Endothelial cell of umbilical vein (primary cell): ENCODE measurements around the gene RING1. TPM values are rescaled to one million over a fixed set of nuclear protein-coding genes. Genes with fewer than 3 reads are reported as not detected.

Experiments
- BruUV-seq: library from RNA; stranded (reverse); fragments of 400-500 nt; replicated peaks from 2 replicates; lab custom pipeline; 2021; lab: Mats Ljungman, UMichigan
- CTCF ChIA-PET: fragments of 300-600, 350-600 bp; sonication (Branson Sonifier 250); formaldehyde crosslinking; loops from one replicate; lab custom pipeline; 2021; ENCODE audit warnings: antibody characterized with exemption, inconsistent platforms; lab: Charles Lee
- POLR2A ChIA-PET: fragments of 300-600, 350-600 bp; sonication (Branson Sonifier 250); formaldehyde crosslinking; loops from one replicate; lab custom pipeline; 2021; ENCODE audit warnings: antibody characterized with exemption, inconsistent platforms; lab: Charles Lee
- DNase-seq: peaks from one replicate; pipeline ENCODE4 v3.0.0-alpha.2; 2011; ENCODE audit warnings: low read depth, low spot score
- FAIRE-seq: peaks from 2 replicates; lab custom pipeline; 2011; peaks lifted over from hg19 to GRCh38; lab: Jason Lieb, UNC
- H2AFZ ChIP-seq: 2 replicates; pipeline ENCODE4 v1.6.0; 2012; ENCODE audit warnings: low read depth, low read length, control low read depth, inconsistent platforms
- H3K27ac ChIP-seq: 2 replicates; pipeline ENCODE4 v1.5.1; 2011; ENCODE audit warnings: low read depth, mild to moderate bottlenecking, control low read depth, low read length, moderate library complexity; ENCODE audit not compliant: insufficient read depth
- H3K27me3 ChIP-seq, 2 experiments: 2 replicates each; pipeline versions ENCODE4 v1.6.0 to v1.6.1; 2011; ENCODE audit warnings: low read length in 2 of 2, mixed read lengths in 1 of 2; ENCODE audit not compliant: control insufficient read depth in 2 of 2, insufficient read depth in 2 of 2
- H3K36me3 ChIP-seq, 2 experiments: 2 replicates in 1 of 2; 3 replicates in 1 of 2; pipeline ENCODE4 v1.5.1; 2011; ENCODE audit warnings: low read length in 2 of 2, mild to moderate bottlenecking in 1 of 2, moderate library complexity in 1 of 2; ENCODE audit not compliant: control insufficient read depth in 2 of 2, insufficient read depth in 2 of 2; ENCODE audit errors: extremely low read depth in 1 of 2
- H3K4me1 ChIP-seq: 3 replicates; pipeline ENCODE4 v1.5.1; 2011; ENCODE audit warnings: mild to moderate bottlenecking, low read length; ENCODE audit not compliant: control insufficient read depth, insufficient read depth; ENCODE audit errors: extremely low read depth
- H3K4me2 ChIP-seq: 2 replicates; pipeline ENCODE4 v1.6.1; 2011; ENCODE audit warnings: low read length, control low read depth, mixed read lengths; ENCODE audit not compliant: insufficient read depth
- H3K4me3 ChIP-seq, 3 experiments: fragments of 200-600 bp in 1 of 3; sonication (generic), shearing (Covaris generic) in 1 of 3; replicated peaks in 1 of 3; 2 replicates each; pipeline ENCODE4 v1.5.1; 2011 to 2016; ENCODE audit warnings: control low read depth in 3 of 3, low read length in 3 of 3, mild to moderate bottlenecking in 2 of 3, inconsistent platforms in 1 of 3, low read depth in 1 of 3, moderate library complexity in 1 of 3; ENCODE audit not compliant: insufficient read depth in 1 of 3
- H3K79me2 ChIP-seq: 2 replicates; pipeline ENCODE4 v1.6.0; 2012; ENCODE audit warnings: low read length, inconsistent platforms; ENCODE audit not compliant: control insufficient read depth, insufficient read depth
- H3K9ac ChIP-seq: replicated peaks from 2 replicates; pipeline ENCODE3; 2011; ENCODE audit warnings: low read length, control low read depth; ENCODE audit not compliant: insufficient read depth; ENCODE audit errors: extremely low read depth
- H3K9me1 ChIP-seq: replicated peaks from 3 replicates; pipeline ENCODE4 v1.6.0; 2011; ENCODE audit warnings: mild to moderate bottlenecking, low read length; ENCODE audit not compliant: control insufficient read depth, insufficient read depth; ENCODE audit errors: extremely low read depth
- H3K9me3 ChIP-seq: replicated peaks from 2 replicates; pipeline ENCODE4 v1.5.1; 2012; ENCODE audit warnings: low read length, inconsistent platforms; ENCODE audit not compliant: control insufficient read depth, insufficient read depth
- H4K20me1 ChIP-seq: replicated peaks from 2 replicates; pipeline ENCODE3; 2011; ENCODE audit warnings: mild to moderate bottlenecking, low read length; ENCODE audit not compliant: control insufficient read depth, insufficient read depth; ENCODE audit errors: extremely low read depth
- CTCF ChIP-seq, 2 donors: IDR thresholded peaks; 1 replicate in 1 of 2; 2 replicates in 1 of 2; pipeline ENCODE4 v1.5.1; 2011; ENCODE audit warnings: low read length in 2 of 2, mild to moderate bottlenecking in 2 of 2, moderate library complexity in 2 of 2, control low read depth in 1 of 2, inconsistent platforms in 1 of 2, low read depth in 1 of 2; ENCODE audit not compliant: insufficient read depth in 1 of 2; ENCODE audit errors: extremely low read depth in 1 of 2
- EZH2 ChIP-seq: IDR thresholded peaks from 2 replicates; pipeline ENCODE4 v1.6.1; 2012; ENCODE audit warnings: borderline replicate concordance, low read depth, mild to moderate bottlenecking, moderate library complexity, low read length, inconsistent platforms; ENCODE audit not compliant: severe bottlenecking
- FOS ChIP-seq: IDR thresholded peaks from 2 replicates; pipeline ENCODE4 v1.6.1; 2011; ENCODE audit warnings: mild to moderate bottlenecking, low read length, moderate library complexity, borderline replicate concordance; ENCODE audit not compliant: insufficient read depth
- GATA2 ChIP-seq: IDR thresholded peaks from 2 replicates; pipeline ENCODE4 v1.7.0; 2011; ENCODE audit warnings: low read depth, mild to moderate bottlenecking, moderate library complexity, mixed read lengths, low read length; ENCODE audit not compliant: insufficient read length, insufficient read depth
- JUN ChIP-seq: IDR thresholded peaks from 2 replicates; pipeline ENCODE4 v1.6.1; 2011; ENCODE audit warnings: borderline replicate concordance, low read depth; ENCODE audit not compliant: insufficient read length, insufficient read depth
- MYC ChIP-seq: IDR thresholded peaks from one replicate; pipeline ENCODE4 v1.6.1; 2011; ENCODE audit warnings: mild to moderate bottlenecking, low read depth, low read length
- POLR2A ChIP-seq: IDR thresholded peaks from 2 replicates; pipeline ENCODE4 v1.6.1; 2012; ENCODE audit warnings: low read depth, mild to moderate bottlenecking, control low read depth, low read length
- POLR2AphosphoS5 ChIP-seq: IDR thresholded peaks from 2 replicates; pipeline ENCODE4 v1.6.1; 2012; ENCODE audit warnings: low read depth, mild to moderate bottlenecking, control low read depth, low read length, moderate library complexity; ENCODE audit not compliant: insufficient read depth
- dilution Hi-C: fragments of 300-500 bp; cut with MboI; formaldehyde crosslinking; loops from one replicate; pipeline ENCODE4 v1.15.0; 2019; ENCODE audit warnings: low sequenced_read_pairs; ENCODE audit not compliant: extremely low pct_ligation_motif_present
- intact Hi-C: fragments of 100-400 bp; cut with micrococcal nuclease; formaldehyde crosslinking; loops from one replicate; pipeline ENCODE4 v1.10.0; 2022
- polyA plus RNA-seq, 4 experiments: library from polyadenylated mRNA; depleted of rRNA in 3 of 4; stranded (reverse) in 3 of 4; unstranded in 1 of 4; fragments of >200 nt; gene quantifications; 2 replicates each; pipeline versions ENCODE4 v1.2.1 to v1.2.3, GENCODE V29; 2011 to 2012; ENCODE audit warnings: missing spikeins in 1 of 4
- total RNA-seq: library from RNA; stranded (reverse); gene quantifications from 2 replicates; pipeline ENCODE4 v1.2.3, GENCODE V29; 2021
- TF ChIP-seq, protein P1 (sequence below): IDR thresholded peaks from 2 replicates; pipeline ENCODE4 v1.6.1; 2011; ENCODE audit not compliant: insufficient read depth, insufficient read length

The RING1 gene
- total and polyA plus RNA-seq, 2 donors (not counting 3 experiments of a cell fraction or from before 2014, with no cell fraction given), result 26.8 to 27.9 TPM

DNA sequence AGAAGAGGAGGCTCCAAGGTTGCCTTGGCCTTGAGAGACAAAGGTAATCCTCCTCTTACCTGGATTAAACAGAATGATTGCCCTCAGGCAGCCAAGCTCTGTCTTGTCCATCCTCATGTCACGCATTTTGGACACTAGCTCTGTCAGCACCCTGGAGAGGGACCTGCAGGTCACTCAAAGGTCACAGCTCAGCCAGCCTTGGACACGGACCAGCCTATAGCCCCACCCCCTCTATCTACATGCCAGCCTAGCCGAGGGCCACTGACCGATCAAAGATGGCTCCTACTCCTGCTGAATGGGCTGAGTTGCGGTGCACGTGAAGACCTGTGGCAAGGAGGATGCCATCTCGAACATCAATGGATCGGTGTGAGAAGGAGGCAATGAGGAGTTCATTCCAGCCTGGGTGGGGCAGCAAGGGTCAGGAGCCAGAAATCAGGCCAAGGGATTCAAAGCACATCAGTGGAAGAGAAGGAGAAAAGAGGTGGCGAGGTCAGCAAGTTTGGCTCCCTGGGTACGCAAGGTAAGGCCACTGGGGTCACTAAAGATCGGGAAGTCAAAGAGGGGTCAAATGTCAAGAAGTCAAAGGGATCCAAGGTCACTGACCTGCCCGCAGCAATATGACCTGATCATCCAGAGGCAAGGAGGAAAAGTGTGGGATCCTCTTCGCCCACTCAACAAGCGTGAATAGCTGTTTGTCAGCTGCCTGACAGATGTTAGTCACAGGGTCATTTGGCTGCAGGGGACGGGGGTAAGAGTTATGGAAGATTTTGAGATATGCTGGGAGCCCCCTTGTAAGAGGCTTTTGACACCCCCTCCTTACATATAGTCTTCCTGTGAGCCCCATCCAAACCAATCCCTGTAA, 12.8 kb upstream of the RING1 start:
- Histone ChIP-seq H3K4me3 (no peak overlapping the region), H3K79me2 (peaks cover 14% of the 10 kb centered on the region), H3K27me3 (peaks cover 17 to 21% of the 10 kb centered on the region in 2 experiments), H3K9me1 (no peaks in the 10 kb centered on the region), H3K9ac (no peak overlapping the region), H3K27ac (no peak overlapping the region), H3K4me2 (no peak overlapping the region), H4K20me1 (no peaks in the 10 kb centered on the region), H3K4me1 (peaks cover 12% of the 10 kb centered on the region), H3K9me3 (no peaks in the 10 kb centered on the region), H3K36me3 (peaks cover 0 to 30% of the 10 kb centered on the region in 2 experiments), H2AFZ (no peak overlapping the region)
- dilution Hi-C loops, result no loop called here
- FAIRE-seq, result no peak
- ChIA-PET POLR2A (no interaction called here), CTCF (no interaction called here)
- intact Hi-C loops, result no loop called here
- no peak for TF ChIP-seq CTCF (IDR thresholded peaks at IDR 0.05; ENCODE audit: extremely low read depth in 1 of 2, insufficient read depth in 1 of 2, low read depth in 1 of 2, low read length in 2 of 2)
- TF ChIP-seq FOS, result no peak
- no peak for TF ChIP-seq POLR2A
- no peak for TF ChIP-seq GATA2
- TF ChIP-seq, protein P1, sequence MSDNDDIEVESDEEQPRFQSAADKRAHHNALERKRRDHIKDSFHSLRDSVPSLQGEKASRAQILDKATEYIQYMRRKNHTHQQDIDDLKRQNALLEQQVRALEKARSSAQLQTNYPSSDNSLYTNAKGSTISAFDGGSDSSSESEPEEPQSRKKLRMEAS, result no peak
- no peak for TF ChIP-seq MYC
- TF ChIP-seq JUN, result no peak
- no peak for TF ChIP-seq POLR2AphosphoS5
- no peak for TF ChIP-seq EZH2
- no peak for DNase-seq
- BruUV-seq, result no TSS peak
